CD14-positive monocyte (primary cell): Measurements from ENCODE around the gene LAX1. TPM values are rescaled to one million over a fixed set of nuclear protein-coding genes. Genes with fewer than 3 reads are reported as not detected.

Experiments
- DNase-seq, 3 donors: peaks; one replicate each; pipeline ENCODE4 v3.0.0-alpha.2; 2011 to 2022
- H2AFZ ChIP-seq: 2 replicates; pipeline ENCODE4 v1.6.0; 2012; ENCODE audit warnings: mild to moderate bottlenecking, low read depth, low read length, inconsistent platforms; ENCODE audit not compliant: insufficient read depth, poor library complexity, severe bottlenecking
- H3K27ac ChIP-seq, 2 donors: 1 replicate in 1 of 2; 2 replicates in 1 of 2; pipeline ENCODE4 v1.5.1; 2012 to 2013; ENCODE audit warnings: low read length in 2 of 2, control low read depth in 1 of 2, inconsistent platforms in 1 of 2, low read depth in 1 of 2, mild to moderate bottlenecking in 1 of 2
- H3K27me3 ChIP-seq, 2 donors: one replicate each; pipeline versions ENCODE4 v1.6.0 to v1.6.1; 2011 to 2013; ENCODE audit warnings: low read length in 2 of 2; ENCODE audit not compliant: control insufficient read depth in 2 of 2, insufficient read depth in 2 of 2
- H3K36me3 ChIP-seq, 2 donors: replicated peaks in 1 of 2; 1 replicate in 1 of 2; 2 replicates in 1 of 2; pipeline versions ENCODE4 v1.5.1 to v1.6.1; 2012 to 2013; ENCODE audit warnings: low read length in 2 of 2, control low read depth in 1 of 2, inconsistent platforms in 1 of 2, mild to moderate bottlenecking in 1 of 2; ENCODE audit not compliant: insufficient read depth in 2 of 2, control insufficient read depth in 1 of 2
- H3K4me1 ChIP-seq, 2 donors: 1 replicate in 1 of 2; 2 replicates in 1 of 2; pipeline versions ENCODE4 v1.5.1 to v1.6.1; 2012 to 2013; ENCODE audit warnings: low read length in 2 of 2, control low read depth in 1 of 2, inconsistent platforms in 1 of 2, mild to moderate bottlenecking in 1 of 2, moderate library complexity in 1 of 2; ENCODE audit not compliant: insufficient read depth in 2 of 2, control insufficient read depth in 1 of 2
- H3K4me2 ChIP-seq: replicated peaks from 2 replicates; pipeline ENCODE3; 2012; ENCODE audit warnings: low read length, moderate library complexity, mild to moderate bottlenecking; ENCODE audit not compliant: poor library complexity, severe bottlenecking; ENCODE audit errors: extremely low read depth
- H3K4me3 ChIP-seq, 3 experiments: fragments of 200-600 bp in 1 of 3; sonication (generic) in 1 of 3; replicated peaks in 1 of 3; 1 replicate in 2 of 3; 2 replicates in 1 of 3; pipeline ENCODE4 v1.5.1; 2011 to 2013; ENCODE audit warnings: low read length in 3 of 3, mild to moderate bottlenecking in 3 of 3, control low read depth in 2 of 3, low read depth in 2 of 3, inconsistent platforms in 1 of 3, moderate library complexity in 1 of 3
- H3K79me2 ChIP-seq: 2 replicates; pipeline ENCODE4 v1.6.0; 2012; ENCODE audit warnings: mild to moderate bottlenecking, control low read depth, inconsistent platforms, low read length, moderate library complexity; ENCODE audit not compliant: insufficient read depth
- H3K9ac ChIP-seq: 2 replicates; pipeline ENCODE4 v1.6.0; 2017; ENCODE audit warnings: low read length, mild to moderate bottlenecking; ENCODE audit not compliant: insufficient read depth, poor library complexity, severe bottlenecking
- H3K9me3 ChIP-seq, 2 donors: replicated peaks in 1 of 2; 1 replicate in 1 of 2; 2 replicates in 1 of 2; pipeline versions ENCODE4 v1.5.1 to v1.6.1; 2012 to 2013; ENCODE audit warnings: low read length in 2 of 2, control low read depth in 1 of 2; ENCODE audit not compliant: control insufficient read depth in 1 of 2, insufficient read depth in 1 of 2
- H4K20me1 ChIP-seq: 2 replicates; pipeline ENCODE4 v1.6.0; 2012; ENCODE audit warnings: mild to moderate bottlenecking, low read length, control low read depth, moderate library complexity; ENCODE audit not compliant: insufficient read depth
- H3K27ac Mint-ChIP-seq, 7 donors: one replicate each; pipeline ENCODE4 v1.8.0; 2020; ENCODE audit warnings: mild to moderate bottlenecking in 7 of 7, mixed read lengths in 7 of 7, moderate library complexity in 6 of 7, inconsistent platforms in 2 of 7
- H3K27me3 Mint-ChIP-seq, 3 donors: one replicate each; pipeline ENCODE4 v1.8.0; 2021 to 2022; ENCODE audit warnings: low read depth in 3 of 3, mild to moderate bottlenecking in 3 of 3, mixed read lengths in 3 of 3, moderate library complexity in 3 of 3, inconsistent platforms in 1 of 3
- H3K36me3 Mint-ChIP-seq, 2 donors: one replicate each; pipeline ENCODE4 v1.8.0; 2020; ENCODE audit warnings: mixed read lengths in 2 of 2, inconsistent platforms in 1 of 2, mild to moderate bottlenecking in 1 of 2
- H3K4me1 Mint-ChIP-seq: one replicate; pipeline ENCODE4 v1.8.0; 2020; ENCODE audit warnings: mild to moderate bottlenecking, mixed read lengths
- H3K4me3 Mint-ChIP-seq, 2 donors: one replicate each; pipeline ENCODE4 v1.8.0; 2020; ENCODE audit warnings: mild to moderate bottlenecking in 2 of 2, mixed read lengths in 2 of 2, moderate library complexity in 1 of 2
- H3K9me3 Mint-ChIP-seq, 7 donors: one replicate each; pipeline ENCODE4 v1.8.0; 2020 to 2022; ENCODE audit warnings: mixed read lengths in 7 of 7, mild to moderate bottlenecking in 6 of 7, moderate library complexity in 6 of 7, inconsistent platforms in 2 of 7
- WGBS: methylation state at CpG from one replicate; pipeline ENCODE4 v1.1.5; 2013; ENCODE audit warnings: missing lambda C conversion rate; ENCODE audit not compliant: insufficient coverage; 5-methylcytosine and 5-hydroxymethylcytosine counted together
- intact Hi-C, 2 donors: fragments of 100-400 bp; cut with micrococcal nuclease; formaldehyde crosslinking; loops; one replicate each; pipeline versions ENCODE4 v1.15.0 to v1.15.1; 2023
- polyA plus RNA-seq, 3 donors: library from polyadenylated mRNA; depleted of rRNA in 1 of 3; unstranded in 2 of 3; stranded (reverse) in 1 of 3; fragments of 300-500 nt in 2 of 3; fragments of >200 nt in 1 of 3; fragmentation: Illumina TruSeq in 2 of 3; gene quantifications; 1 replicate in 2 of 3; 2 replicates in 1 of 3; pipeline ENCODE4 v1.2.3, GENCODE V29; 2012 to 2021
- TF ChIP-seq, protein P1 (sequence below): fragments of 200-600 bp; IDR thresholded peaks from one replicate; pipeline ENCODE4 v1.8.0; 2022; ENCODE audit warnings: antibody characterized with exemption, mild to moderate bottlenecking

LAX1 gene
- polyA plus RNA-seq, 3 donors = 0.07 TPM; not detected in 2

DNA sequence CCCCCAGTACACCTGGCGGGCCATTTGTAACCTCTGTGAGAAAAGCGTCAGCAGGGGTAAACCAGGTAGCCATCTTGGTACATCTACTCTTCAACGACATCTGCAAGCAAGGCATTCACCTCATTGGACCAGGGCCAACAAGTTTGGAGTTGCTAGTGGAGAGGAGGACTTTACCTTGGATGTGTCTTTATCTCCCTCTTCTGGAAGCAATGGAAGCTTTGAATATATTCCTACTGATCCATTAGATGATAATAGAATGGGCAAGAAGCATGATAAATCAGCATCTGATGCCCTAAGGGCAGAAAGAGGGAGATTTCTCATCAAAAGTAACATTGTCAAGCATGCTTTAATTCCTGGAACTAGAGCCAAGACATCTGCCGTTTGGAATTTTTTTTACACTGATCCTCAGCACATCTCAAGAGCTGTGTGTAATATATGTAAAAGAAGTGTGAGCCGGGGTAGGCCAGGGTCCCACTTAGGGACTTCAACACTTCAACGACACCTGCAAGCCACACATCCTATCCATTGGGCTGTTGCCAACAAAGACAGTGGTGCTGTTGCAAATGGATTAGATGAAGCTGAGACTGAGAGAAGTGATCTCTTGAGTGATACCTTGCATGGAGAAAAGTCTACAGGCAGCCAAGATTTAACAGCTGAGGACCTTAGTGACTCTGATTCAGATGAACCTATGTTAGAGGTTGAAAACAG lies 33.1 kb downstream of the LAX1 start:
- Histone ChIP-seq H3K27me3 (no peaks in the 10 kb centered on the region), H2AFZ (no peak overlapping the region), H3K9me3 (no peaks in the 10 kb centered on the region), H3K79me2 (peaks cover 76% of the 10 kb centered on the region), H4K20me1 (peaks cover 72% of the 10 kb centered on the region), H3K9ac (no peak overlapping the region), H3K27ac (no peak overlapping the region), H3K4me2 (no peak overlapping the region), H3K4me3 (no peak overlapping the region), H3K4me1 (peaks cover 15 to 26% of the 10 kb centered on the region in 2 donors), H3K36me3 (peaks cover 11 to 55% of the 10 kb centered on the region in 2 donors)
- H3K4me3 Mint-ChIP-seq = no peak overlapping the region
- TF ChIP-seq, protein P1, sequence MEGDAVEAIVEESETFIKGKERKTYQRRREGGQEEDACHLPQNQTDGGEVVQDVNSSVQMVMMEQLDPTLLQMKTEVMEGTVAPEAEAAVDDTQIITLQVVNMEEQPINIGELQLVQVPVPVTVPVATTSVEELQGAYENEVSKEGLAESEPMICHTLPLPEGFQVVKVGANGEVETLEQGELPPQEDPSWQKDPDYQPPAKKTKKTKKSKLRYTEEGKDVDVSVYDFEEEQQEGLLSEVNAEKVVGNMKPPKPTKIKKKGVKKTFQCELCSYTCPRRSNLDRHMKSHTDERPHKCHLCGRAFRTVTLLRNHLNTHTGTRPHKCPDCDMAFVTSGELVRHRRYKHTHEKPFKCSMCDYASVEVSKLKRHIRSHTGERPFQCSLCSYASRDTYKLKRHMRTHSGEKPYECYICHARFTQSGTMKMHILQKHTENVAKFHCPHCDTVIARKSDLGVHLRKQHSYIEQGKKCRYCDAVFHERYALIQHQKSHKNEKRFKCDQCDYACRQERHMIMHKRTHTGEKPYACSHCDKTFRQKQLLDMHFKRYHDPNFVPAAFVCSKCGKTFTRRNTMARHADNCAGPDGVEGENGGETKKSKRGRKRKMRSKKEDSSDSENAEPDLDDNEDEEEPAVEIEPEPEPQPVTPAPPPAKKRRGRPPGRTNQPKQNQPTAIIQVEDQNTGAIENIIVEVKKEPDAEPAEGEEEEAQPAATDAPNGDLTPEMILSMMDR = no peak
- 100% methylated on average over 2 of the region's 6 CpGs for WGBS
- H3K4me1 Mint-ChIP-seq = peaks cover 36% of the 10 kb centered on the region
- intact Hi-C loops = loop anchor here (5.0 to 10.0 kb wide), 2 partner anchors 36 to 53 kb away; no protein-coding TSS in a partner anchor
- peaks cover 0 to 2% (median 0%) of the 10 kb centered on the region in 3 donors for H3K27me3 Mint-ChIP-seq
- DNase-seq = no peak
- H3K36me3 Mint-ChIP-seq = peaks cover 25 to 35% of the 10 kb centered on the region in 2 donors
- H3K27ac Mint-ChIP-seq = peak overlapping the region in 1 of 7 donors; percentile 96
- no peaks in the 10 kb centered on the region for H3K9me3 Mint-ChIP-seq

DNA sequence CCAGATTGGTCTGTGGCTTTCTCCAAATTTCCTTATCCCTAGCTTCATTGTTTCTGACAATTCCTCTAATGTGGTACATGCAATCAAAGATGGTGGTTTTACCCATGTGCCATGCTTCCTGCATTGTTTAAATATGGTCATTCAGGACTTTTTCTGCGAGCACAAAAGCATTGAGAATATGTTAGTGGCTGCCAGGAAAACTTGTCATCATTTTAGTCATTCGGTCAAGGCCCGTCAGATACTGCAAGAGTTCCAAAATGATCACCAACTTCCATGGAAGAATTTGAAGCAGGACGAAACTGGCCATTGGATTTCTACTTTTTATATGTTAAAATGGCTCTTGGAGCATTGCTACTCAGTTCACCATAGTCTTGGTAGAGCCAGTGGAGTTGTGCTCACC lies 34.2 kb downstream of the LAX1 start:
- Histone ChIP-seq H3K4me2 (no peak overlapping the region), H3K4me3 (no peak overlapping the region), H3K9ac (no peak overlapping the region), H3K4me1 (peaks cover 15 to 26% of the 10 kb centered on the region in 2 donors), H3K27ac (no peak overlapping the region), H3K79me2 (peaks cover 86% of the 10 kb centered on the region), H3K36me3 (peaks cover 18 to 65% of the 10 kb centered on the region in 2 donors), H3K27me3 (no peaks in the 10 kb centered on the region), H3K9me3 (no peaks in the 10 kb centered on the region), H4K20me1 (peaks cover 83% of the 10 kb centered on the region), H2AFZ (no peak overlapping the region)
- Mint-ChIP-seq H3K27ac (no peak overlapping the region), H3K4me1 (peaks cover 36% of the 10 kb centered on the region), H3K36me3 (peaks cover 34 to 45% of the 10 kb centered on the region in 2 donors), H3K9me3 (no peaks in the 10 kb centered on the region), H3K27me3 (peaks cover 0 to 2% (median 0%) of the 10 kb centered on the region in 3 donors), H3K4me3 (no peak overlapping the region)
- no peak for DNase-seq
- intact Hi-C loops = loop anchor here (5.0 to 10.0 kb wide), 2 partner anchors 37 to 54 kb away; no protein-coding TSS in a partner anchor
- WGBS = 100% methylated on average over 4 of the region's 4 CpGs
- TF ChIP-seq, protein P1 = no peak
